Measurements from ENCODE around the gene IL2RA. TPM values are rescaled to one million over a fixed set of nuclear protein-coding genes. Genes with fewer than 3 reads are reported as not detected.
A peak's percentile ranks its signal among the peaks of the same experiment; 100 is the strongest.
"Not testable (repeated sequence)": the region's sequence is repeated elsewhere in the genome, so short reads cannot be mapped to it uniquely, and the experiment has no call there.

The IL2RA gene
- total RNA-seq, 1 donor from 2014 or later: 1.4 TPM

DNA sequence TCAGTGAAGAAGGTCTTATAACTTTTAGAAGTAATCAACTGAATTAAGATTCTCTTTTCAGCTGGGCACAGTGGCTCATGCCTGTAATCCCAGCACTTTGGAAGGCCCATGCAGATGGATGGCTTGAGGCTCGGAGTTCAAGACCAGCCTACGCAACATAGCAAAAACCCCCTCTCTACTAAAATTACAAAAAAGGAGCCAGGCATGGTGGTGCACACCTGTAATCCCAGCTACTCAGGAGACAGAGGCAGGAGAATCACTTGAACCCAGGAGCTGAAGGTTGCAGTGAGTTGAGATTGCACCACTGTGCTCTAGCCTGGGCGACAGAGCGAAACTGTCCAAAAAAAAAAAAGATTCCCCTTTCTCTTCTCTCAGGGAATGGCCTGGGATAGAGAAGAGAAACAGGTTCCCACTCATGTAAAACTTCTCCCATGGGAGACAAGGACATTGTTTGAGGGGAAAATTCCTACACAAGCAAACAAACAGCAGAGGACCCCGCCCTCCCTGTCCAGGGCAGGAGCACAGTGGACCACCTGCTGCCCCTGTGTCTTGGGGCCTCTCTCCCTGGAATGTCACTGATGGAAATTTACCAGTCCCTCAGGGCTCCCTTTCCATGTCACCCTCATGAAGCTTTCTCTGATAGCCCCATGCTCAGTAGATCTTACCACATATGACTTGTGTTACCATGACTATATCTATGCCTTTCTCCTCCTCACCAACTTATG lies 5.6 kb downstream of the IL2RA start:
- no peak for DNase-seq (ENCODE audit: low spot score)

DNA sequence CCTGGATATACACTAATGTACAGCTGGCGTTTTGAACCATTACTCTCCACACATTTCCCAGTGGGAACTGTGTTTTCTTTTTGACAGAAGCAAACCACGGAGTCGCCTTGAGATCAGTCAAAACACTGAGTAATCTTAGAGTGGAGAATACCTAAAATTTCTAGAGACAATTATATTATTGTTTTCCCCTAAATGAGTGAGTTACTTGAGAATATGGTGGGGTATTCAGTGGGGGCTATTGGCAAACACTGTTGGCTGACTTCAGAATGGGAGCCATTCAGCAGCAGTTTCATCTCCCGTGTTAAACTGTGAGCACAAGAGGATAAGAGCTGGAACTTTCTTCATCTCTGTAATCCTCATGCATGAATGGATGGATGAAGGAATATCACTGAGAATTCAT lies 6.2 kb downstream of the IL2RA start:
- no peak for DNase-seq (ENCODE audit: low spot score)

DNA sequence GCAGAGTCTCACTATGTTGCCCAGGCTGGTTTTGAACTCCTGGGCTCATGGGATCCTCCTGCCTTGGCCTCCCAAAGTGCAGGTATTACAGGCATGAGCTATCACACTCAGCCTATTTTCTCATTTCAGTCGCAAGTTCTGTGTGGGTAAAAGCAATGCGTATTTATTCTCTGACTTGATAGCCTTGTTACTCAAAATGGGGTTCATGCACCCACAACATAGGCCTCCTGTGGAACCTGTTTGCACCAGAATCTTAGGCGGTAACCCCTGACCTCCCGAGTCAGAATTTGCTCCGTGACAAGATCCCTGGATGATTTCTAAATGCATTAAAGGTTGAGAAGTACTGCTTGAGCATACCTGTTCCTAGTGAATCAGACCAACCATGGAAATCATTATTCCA lies 7.3 kb downstream of the IL2RA start:
- peak; percentile 4 for DNase-seq (ENCODE audit: low spot score)

DNA sequence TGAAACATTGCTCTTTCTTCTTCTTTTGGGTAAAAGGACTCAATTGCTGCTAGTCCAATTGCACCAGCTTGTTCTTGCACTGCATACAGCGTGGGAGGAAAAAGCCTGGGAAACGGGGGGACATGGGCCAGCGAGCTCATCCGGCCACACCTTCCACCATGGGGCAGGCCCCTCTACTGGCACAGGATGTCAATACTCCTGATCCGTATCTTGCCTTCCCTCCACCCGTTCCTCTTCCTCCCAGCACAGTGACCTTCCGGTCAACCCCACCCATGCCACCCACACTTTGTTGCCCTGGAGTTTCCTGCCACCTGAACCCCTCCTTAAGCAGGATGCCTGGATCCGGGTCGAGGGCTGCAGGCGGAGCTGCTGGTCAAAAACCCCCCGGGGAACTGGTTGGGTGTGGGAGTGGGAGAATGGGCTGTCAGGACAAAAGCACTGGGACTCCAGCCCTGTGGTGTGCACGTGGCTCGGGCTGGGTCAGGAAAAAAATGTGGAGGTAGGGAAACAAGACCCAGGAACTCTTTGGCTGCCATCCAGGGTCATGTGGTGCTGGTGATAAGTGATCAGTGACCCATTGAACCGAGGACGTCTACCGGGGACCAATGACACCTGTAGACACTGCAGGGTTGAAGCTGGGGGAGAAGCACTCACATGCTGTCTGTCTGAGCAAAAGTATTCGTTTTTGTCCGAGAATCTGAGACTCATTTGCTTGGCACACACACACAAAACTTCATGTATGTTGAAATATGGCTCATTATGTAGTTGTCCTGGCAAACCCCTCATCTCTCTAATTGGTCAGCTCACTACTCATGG lies 8.1 kb downstream of the IL2RA start:
- DNase-seq (ENCODE audit: low spot score): peak; percentile 79

DNA sequence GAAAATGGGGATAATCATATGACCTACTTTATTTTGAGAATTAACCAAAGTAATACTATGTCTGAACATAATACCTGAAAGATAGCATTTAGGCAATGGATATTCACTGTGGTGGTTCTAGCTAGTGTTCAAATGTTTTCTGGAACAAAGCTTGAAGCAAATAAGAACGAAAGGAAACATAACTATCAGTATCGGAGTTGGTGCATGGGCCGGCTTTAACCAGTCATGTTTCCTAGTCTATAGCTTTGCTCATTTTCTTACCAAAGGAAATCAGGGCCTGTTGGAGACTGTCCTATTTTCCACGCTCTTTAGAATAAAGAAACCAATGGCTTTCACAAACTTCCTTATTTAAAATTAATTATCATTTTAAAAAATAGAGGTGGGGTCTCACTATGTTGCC lies 8.9 kb downstream of the IL2RA start:
- DNase-seq (ENCODE audit: low spot score): no peak

DNA sequence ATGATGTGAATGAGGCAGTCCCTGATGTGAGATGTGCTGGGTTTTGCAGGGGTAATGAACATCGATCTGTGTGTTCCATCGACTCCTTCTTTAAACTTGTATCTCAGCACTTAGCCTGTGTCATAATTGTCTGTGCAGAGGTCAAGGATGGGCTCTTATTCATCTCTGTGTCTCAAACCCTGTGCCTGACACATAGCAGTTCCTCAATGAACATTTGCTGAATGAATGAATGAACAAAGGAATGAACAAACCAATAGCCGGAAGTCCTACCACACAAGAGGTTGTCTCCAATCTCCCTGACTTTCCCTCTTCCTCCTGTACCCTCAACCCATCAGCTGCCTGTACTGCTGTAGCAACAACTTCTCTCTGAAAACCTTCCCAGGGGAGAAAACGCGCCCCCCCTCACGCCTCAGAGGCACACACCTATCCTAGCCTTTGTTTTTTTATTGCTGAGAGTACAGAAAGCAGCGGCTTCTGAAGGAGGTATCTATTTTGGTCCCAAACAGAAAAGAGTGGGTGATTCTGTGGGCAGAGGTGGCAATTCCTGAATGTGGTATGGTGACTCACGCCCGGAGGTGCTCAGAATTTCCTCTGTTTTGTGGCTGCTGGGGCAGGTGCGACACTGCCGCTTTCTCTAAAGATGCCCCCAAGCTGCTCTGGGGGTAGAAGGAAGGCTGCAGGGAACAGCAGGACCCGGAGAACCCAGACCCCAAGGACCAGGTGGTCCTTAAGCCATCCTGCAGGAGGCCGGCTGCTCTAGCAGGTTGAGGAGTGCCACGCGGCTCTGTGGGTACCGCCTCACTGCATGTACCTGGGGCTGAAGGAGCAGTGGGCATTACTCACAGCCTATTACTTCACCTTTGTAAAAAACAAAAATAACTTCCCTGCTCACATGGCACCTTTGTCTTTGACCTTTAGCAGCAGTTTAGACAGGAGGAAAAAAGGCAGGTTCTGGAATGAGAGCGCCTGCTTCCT lies 9.6 kb downstream of the IL2RA start:
- no peak for DNase-seq (ENCODE audit: low spot score)

DNA sequence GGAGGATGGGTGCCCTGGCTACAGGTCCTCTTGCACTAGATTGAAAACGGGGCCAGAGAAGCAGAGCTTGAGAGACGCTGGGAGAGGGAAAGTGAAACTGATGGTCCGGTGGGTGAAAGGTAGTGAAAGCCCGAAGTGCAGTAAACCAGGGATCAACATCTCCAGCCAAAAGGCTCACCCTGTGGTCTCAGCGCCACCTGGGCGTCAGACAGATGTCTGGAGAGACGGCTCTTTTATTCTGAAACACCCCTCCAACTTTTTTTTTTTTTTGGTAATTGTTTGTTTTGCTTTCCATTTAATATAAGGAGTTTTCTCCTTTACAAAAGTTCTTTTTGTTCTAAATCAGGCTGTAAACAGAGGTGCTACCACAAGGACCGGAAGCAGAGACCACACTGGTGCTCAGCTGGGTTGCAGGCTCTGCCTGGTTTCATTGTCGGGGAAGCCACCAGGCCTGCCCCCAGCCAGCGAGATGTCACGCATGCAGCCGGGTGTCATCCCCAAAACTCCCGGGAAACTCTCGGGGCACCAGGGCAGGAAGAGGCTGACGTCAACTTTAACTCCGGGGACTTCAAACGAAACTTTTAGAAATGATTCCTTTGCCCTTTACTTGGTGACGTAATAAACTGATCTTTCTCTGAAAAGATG lies 11.2 kb downstream of the IL2RA start:
- DNase-seq (ENCODE audit: low spot score): peak; percentile 74

DNA sequence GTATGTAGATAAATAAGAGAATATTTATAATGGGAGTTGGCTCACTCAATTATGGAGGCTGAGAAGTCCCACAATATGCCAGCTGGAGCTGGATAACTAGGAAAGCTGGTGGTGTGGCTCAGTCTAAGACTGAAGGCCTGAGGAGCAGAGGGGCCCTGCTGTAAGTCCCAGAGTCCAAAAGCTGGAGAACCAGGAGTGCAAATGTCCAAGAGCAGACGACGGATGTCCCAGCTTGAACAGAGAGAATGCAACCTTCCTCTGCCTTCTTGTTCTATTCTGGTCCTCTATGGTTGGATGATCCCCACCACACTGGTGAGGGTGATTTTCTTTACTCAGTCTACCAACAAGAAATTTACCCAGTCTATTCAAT lies 13.2 kb downstream of the IL2RA start:
- DNase-seq (ENCODE audit: low spot score): no peak

DNA sequence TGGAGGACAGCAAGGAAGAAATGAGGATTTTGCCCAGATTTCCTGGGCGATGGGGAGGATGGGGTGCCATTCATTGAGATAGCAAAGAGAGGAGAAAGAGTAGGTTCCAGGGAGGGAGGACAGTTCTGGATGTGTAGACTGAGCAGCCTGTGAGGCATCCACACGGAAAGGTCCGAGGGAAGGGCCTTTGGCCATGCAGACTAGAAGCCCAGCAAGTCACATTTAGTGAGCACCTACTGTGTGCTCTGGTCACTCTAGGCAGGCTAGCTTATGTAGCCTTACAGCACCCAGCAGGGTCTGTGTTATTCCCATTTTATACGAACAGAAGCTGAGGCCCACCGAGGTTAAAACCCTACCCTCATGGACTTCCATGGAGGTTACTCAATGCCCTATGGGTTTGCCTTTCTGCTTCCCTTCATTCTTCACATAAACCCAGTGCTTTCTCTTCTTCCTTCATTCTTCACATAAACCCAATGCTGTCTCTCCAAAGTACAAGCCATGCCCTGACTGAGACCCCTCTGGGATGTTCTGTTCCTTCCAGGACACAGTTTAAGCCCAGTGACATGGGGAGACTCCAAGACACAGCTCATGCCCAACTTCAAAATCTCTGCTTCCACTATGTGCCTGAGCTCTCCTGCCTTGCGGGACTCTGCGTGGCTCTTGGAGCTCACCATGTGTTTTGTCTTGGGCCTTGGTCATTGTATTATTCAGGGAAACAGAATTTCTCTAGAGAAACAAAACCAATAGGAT lies 13.7 kb downstream of the IL2RA start:
- DNase-seq (ENCODE audit: low spot score): no peak

DNA sequence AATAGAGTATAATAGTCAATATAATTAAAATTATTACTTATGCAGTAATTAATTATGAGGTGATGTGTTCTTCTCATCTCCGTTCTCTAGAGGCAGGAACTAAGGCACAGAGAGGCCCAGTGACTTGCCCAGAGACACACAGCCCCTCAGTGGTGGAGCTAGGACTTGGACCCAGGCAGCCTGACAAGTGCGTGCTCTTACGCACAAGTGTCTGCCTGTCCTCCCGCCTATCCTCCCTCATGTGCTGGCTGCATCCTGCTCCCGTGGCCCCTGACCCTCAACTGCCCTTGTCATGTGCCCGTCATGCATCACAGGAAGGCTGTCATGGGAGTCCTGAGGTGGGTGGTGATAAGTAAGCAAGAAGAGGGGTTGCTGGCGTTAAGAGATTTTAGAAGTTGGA lies 14.3 kb downstream of the IL2RA start:
- no peak for DNase-seq (ENCODE audit: low spot score)

DNA sequence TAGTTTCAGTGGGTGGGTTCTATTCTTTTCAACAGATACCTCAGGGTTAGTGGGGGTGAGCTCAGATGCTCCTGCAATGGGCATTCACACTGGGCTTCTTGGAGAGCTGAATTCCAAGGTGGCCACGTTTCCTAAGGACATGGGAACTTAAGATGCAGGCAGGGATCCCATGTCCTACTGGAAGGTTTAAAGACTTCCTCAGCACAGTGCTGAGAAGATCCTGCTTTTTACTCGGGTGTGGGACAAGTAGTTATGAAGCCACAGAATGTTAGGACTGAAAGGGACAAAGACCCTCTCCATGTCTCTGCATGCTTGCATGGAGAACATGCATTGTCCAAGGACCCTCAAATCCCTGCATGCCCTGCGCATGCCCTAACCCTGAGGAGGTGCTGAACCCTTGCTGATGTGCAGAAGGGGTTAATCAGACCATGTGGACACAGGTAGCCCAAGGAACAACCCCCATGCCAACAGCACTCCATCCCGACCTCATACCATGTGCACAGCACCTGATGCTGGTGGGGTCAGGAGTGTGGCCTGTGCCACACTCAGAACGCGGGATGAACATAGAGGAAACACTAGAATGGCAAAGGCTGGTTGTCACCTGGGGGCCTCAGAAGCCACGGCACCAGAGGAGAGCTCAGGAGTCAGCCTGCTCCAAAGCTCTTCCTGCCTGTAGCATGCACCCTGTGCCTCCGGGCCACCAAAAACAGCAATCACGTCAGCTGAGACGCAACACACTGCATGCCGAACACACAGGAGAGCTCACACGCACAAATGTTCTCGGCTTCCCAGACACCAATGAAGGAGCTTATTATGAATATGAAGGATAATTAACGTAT lies 15.2 kb downstream of the IL2RA start:
- no peak for DNase-seq (ENCODE audit: low spot score)

DNA sequence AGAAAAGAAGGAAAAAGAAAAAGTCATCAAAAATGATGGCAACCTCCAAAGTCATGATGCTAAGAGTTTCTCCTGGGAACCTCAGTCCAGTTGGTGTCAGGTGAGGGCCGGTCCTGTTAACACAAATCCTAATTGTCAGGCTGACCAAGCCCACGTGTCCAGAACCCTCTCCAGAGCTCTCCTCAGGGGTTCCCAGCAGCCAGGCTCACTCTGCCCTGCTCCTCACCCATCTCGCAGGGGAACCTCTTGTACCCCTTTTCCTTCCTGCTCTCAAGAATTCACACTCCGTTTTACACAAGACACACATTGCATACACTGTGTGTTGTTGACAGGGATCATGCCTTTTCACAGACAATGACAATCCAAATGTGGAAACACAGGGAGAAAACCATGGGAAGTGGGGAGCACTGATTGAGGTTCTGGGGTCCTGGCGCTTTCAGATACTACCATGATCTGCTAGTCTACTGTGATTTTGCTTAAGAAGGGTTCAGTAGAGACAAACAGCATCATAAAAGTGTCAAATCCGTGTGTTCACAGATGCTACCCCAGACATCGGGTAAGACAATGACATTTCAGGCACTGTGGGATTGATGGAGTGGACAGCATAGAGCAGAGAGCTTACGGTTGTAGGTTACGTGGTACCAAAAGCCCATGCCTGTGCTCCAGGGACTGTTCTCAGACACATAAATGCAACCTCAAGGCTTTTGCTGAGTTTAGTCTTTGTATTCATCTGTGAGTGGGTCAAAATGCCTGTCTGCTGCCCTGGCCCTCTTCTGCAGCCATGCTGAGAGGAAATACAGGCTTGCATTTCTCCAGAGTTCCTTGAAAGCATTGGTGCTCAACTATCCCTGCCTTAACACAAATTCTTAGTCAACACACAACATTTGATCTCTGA lies 16.0 kb downstream of the IL2RA start:
- DNase-seq (ENCODE audit: low spot score): no peak

DNA sequence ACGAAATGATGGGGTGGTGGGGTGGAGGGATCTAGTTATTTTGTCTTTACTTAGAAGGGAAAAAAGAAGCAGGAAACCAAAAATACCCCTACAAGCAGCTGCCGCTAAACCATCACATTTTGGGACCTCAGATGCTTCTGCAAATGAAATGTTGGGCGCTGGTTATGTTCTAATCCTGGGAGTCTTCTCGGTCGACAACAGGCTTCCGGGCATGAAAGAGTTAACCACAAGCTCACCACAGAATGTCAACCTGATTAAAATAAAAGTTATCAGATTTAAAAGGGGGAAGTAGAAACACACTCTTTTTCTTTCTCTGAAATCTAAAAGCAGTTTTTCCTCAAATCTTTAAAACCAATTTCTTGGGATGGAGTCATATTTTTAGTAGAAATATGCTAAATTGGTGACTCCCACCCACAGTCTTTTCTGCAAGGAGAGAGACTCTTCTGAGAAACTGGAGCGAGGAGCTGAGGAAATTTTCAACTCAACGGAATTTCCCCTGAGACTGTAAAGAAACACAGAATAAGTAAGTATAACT lies 16.8 kb downstream of the IL2RA start:
- peak; percentile 8 for DNase-seq (ENCODE audit: low spot score)

DNA sequence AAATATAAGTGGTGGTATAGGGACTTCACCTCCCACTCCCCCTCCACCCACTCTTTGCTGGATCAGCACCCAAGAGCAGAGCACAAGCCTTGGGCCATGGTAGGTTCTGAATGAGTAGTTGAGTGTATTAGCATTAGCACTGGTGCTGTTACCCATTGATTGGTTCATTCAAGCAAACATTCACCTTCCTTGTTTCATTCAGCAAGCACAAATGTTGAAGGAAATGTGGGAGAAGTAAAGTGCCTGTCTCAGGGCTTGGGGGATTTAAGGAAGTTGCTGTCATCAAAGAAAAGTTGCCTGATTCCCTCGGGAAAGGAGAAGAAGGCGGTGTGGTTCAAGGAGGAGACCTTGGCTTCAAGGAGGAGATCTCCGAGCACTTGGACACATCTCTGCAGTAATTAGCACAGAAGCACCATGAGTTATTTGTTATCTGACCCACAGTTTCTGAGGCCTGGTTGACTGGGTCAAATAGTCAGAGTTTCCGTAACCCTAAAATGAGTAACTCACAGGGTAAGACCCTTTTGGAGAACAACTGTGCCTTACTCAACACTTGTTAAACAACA lies 17.3 kb downstream of the IL2RA start:
- no peak for DNase-seq (ENCODE audit: low spot score)

DNA sequence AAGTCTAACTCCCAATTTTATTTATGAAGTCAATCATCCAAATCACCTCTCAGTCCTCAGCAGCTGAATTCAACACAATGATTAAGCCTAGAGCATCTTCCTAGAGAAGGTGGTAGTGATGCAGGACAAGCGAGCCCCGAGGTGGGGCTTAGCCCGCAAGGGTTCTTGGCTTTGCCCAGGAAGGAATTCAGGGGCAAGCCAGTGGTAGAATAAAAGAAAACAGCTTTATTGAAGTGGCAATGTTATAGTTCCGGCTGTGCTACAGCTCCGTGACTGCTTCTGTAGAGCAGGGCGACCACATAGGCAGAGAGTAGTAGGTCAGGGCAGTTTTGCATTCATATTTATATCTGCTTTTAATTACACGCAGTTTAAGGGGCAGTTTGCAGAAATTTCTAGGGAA lies 18.1 kb downstream of the IL2RA start:
- no peak for DNase-seq (ENCODE audit: low spot score)

DNA sequence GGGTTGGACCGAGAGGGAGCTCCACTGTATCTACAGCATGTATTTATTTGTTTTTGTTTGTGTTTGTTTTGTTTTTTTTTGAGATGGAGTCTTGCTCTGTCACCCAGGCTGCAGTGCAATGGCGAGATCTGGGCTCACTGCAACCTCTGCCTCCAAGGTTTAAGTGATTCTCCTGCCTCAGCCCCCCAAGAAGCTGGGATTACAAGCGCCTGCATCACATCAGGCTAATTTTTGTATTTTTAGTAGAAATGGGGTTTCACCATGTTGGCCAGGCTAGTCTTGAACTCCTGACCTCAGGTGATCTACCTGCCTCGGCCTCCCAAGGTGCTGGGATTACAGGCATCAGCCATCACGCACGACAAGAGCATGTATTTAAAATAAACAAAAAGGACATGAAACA lies 18.8 kb downstream of the IL2RA start:
- DNase-seq (ENCODE audit: low spot score): not testable (repeated sequence)

DNA sequence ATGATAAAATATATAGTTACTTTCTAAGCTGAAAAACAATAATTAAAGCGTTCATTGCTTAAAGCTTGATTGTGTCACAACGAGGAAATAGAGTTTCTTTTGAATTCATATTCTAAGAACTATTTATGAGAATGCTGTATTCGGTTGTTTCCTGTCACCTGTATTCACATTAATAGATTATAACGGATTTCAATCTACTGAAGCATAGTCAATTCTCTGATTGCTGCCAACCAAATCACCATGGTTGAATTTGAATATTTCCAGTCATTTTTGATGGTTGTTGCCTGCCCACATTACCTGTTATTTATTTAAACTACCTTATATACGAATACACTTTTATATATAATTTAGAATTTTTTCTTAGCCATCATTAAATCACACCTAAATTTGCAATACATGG lies 22.0 kb downstream of the IL2RA start:
- no peak for DNase-seq (ENCODE audit: low spot score)

DNA sequence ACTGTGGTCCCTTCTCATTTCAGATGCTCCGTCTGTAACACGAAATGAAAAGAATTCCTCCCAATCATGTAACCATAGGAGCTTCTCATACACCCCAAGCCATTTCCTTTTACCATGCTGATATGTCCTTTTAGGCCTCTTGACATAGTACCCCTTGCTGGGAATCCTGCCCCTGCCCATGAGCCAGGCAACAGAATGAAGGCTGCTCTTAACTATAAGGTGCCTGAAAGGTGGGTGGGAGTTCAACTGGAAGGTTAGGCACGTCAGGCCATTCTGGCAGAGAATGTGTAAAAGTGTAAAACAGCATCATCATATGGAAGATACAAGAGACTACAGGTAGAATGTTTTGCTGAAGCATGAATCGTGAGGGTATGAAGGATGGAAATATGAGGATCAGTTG lies 22.5 kb downstream of the IL2RA start:
- DNase-seq (ENCODE audit: low spot score): no peak

All from mucosa of gallbladder (tissue), 1 donor.